NCI-H2227 treated with DMSO at 0.1 percent for 48 hours (cell line): ENCODE measurements around the gene RAF1.
A peak's percentile ranks its signal among the peaks of the same experiment; 100 is the strongest.
"Not testable (repeated sequence)": the region's sequence is repeated elsewhere in the genome, so short reads cannot be mapped to it uniquely, and the experiment has no call there.

Experiments used
- DNase-seq: peaks from one replicate; lab custom pipeline; 2025; lab: John Stamatoyannopoulos, UW

RAF1 gene

DNA sequence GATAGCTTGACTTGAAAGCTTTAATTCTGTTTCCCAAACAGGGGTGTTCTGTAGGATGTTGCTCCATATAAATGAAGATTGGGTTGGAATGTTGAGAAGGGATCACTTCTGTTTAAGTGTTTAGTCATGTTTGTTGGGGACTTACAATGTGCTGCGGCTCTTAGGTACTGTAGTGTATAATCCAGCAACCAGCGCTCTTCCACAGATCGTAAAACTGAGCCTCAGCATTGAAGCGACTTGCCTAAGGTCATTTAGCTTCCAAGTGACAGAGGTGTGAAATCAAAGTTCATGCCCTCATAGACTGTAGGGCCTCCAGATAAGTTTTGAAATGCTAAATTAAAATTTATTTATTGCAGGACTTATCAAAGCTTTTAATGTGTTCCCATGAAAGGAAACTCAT lies 105.2 kb downstream of the RAF1 start:
- DNase-seq = no peak

DNA sequence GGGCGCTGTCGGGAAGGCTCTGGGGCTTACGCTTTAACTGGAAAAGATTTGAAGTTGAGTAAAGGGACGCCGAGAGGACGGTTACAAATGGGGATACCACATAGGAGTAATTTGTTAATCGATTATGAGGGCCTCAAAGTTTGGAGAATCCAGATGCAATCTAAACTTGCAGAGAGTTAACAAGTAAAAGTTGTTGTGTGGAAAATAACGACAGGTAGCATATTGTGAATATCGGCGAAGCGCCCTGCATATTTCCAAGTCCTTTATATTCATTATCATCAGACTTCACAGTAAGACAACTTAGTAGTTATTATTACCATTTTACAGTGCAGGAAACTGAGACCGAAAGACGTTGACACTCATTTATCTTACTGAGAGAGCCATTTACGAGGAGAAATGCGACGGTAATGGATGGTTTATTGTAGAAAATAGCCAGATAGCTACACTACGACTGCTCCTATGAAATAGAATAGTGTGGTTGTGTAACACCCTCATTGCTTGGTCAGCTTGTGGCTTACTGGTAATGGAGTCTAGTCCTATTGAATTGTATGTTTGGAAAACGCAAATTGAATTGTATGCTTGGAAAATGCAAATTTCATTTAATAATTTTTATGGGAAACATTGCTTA lies 106.3 kb downstream of the RAF1 start:
- DNase-seq = no peak

DNA sequence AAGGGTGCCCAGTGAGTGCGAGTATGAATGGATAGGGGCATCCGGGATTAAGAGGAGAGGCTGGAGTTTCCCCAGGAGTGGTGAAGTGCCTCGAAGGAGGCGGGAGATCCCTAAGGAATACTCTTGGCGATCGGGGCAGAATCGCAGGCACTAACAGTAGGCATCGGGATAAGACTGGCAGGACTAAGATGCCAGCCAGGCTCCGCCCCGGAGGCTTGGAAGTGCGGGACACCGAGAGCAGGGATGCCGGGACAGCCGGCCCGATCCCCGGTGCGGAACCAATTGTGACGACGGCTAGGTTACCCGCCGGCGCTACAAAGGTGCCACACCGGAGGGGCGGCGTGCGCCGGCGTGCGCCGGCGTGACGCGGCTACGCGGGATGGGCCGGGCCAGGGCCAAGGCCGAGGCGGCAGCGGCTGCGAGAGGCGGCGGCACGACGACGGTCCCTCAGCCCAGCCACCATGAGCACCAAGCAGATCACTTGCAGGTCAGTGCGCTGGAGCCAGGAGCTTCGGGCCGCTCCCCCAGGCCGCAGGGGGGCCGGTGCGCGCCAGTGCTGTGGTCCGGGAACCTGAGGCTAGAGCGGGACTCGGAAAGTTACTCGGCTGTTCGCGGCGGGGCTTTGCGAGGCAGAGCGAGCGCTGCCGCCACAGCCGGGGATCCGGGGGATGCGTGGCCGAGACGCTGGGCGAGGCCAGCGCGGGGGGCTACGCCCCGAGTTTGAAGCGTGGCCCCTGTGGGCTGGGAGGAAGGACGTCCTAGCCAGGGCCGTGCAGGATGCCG lies 107.0 kb downstream of the RAF1 start, which contains the start of gene MKRN2:
Gene MKRN2, plus strand, starts transcription at position 398 of the 783 bp plus-strand sequence. Its CDS starts 64 bp downstream, at position 462.
- DNase-seq = peak; percentile 78

DNA sequence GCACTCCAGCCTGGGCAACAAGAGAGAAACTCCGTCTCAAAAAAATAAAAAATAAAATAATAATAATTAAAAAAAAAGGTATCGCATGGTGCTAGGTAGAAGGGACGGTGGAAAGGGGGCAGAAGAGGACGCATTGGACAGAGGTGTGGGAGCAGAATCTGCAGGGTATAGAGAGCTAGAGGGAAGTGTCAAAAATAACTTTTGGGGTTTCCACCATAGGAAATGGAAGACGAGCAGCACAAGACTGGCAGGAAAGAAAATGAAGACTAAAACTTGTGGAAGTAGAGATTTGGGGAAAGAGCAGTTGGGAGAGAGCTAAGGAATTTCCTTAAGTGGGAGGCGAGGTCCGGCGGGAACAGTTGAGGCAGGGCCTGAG lies 107.6 kb downstream of the RAF1 start:
- no peak for DNase-seq

DNA sequence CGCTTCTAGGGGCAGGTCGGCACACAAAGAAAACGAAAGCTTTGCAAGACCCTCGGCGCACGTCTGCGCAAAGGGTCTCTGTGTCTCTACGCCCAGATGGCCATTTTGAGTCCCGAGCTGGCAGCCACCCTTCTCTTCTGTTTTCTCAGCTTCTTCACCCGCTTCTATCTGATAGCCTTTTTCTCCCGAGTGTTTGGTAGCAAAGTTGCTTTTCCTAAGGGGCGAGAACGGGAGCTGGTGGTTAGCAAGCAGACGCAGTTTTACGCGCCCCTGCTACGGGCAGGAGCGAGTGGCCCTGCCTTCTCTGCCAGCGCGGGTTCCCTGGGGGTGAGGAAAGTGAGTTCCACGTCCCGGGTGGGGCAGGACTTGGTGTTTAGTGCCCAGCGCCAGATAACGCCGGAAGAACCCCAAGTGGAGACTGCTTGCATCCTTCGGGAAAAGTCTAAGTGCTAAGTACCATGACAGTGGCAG lies 110.0 kb downstream of the RAF1 start:
- DNase-seq = peak; percentile 59

DNA sequence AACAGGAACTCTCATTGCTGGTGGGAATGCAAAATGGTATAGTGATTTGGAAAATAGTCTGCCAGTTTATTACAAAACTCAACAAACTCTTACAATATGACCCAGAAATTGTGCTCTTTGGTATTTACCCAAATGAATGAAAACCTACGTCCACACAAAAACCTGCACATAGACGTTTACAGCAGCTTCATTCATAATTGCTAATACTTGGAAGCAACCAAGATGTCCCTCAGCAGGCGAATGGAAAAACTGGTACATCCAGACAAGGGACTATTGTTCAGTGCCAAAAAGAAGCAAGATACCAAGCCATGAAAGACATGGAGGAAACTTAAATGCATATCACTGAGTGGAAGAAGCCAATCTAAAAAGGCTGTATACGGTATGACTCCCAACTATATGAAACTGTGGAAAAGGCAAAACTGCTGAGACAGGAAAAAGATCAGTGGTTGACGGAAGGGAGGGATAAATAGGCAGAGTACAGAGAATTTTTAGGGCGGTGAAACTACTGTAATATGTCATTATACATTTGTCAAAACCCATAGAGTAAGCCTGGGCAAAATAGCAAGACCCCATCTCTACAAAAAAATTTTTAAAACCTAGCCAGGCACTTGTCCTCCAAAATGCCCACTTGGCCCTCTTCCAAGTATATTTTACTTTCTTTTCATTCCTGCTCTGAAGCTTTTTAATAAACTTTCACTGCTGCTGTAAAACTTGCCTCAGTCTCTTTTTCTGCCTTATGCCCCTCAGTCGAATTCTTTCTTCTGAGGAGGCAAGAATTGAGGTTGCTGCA lies 113.8 kb downstream of the RAF1 start:
- DNase-seq = no peak

DNA sequence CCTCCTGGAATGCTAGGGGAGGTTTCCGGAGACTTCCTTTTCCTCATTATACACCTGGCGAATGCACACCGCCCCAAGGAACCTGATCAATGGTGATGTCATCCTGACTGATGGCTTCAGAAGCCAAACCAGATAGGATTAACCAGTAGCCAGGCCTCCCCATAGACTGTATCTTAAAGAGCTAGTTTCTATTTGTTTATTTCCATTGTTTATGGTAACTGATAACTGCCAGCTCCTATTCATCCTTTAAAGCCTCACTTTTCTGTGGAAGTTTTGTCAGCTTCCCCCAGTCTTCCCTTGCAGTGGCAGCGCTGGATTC lies 118.5 kb downstream of the RAF1 start, which contains the start of gene MKRN2OS:
Gene MKRN2OS, minus strand, starts transcription at position 27 of the 319 bp plus-strand sequence. CDS start 35 bp downstream, outside the sequence.
- peak; percentile 10 for DNase-seq

DNA sequence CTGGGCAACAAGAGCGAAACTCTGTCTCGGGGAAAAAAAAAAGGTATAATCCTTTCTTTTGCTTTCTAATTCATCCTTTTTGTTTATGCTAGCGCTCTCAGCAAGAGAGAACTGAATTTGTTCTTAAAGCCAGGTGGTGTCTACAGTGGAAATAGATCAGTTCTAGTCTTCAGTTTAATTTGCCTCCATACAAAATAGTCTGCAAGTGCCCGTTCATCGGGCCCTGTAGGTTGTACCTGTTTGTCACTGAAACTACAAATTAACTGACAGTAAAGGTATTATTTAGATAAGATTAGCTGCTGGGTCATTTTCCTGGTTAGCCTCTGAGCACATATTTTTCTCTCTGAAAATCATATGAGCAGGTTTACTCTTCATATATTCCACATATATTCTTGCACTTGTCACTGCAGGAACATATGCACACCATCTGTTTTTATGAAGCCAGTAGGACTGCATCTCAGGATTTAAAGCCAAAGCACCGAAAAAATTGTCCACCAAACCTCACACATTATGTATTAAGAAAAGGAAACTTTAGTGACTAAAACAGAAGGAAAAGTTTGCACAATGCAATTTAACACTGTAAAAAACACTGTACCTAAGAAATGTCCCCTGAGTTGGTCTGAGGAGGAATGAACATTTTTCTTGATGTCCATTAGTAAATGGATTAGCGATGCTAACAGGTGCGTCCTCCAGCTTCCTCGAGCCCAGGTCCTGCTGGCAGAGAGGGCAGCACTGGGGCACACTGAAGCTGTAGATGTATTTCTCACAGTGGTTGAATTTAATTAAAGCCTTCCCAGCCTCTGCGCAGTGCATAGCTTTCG lies 119.1 kb downstream of the RAF1 start:
- no peak for DNase-seq

DNA sequence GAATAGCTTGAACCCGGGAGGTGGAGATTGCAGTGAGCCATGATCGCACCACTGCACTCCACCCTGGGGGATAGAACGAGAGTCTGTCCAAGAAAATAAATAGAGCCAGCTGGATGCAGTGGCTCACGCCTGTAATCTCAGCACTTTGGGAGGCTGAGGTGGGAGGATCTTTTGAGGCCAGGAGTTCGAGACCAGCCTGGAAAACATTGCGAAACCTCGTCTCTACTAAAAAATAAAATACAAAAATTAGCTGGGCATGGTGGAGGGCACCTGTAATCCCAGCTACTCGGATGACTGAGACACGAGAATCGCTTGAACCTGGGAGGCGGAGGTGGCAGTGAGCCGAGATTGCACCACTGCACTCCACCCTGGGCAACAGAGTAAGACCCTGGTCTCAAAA lies 120.4 kb downstream of the RAF1 start:
- not testable (repeated sequence) for DNase-seq

DNA sequence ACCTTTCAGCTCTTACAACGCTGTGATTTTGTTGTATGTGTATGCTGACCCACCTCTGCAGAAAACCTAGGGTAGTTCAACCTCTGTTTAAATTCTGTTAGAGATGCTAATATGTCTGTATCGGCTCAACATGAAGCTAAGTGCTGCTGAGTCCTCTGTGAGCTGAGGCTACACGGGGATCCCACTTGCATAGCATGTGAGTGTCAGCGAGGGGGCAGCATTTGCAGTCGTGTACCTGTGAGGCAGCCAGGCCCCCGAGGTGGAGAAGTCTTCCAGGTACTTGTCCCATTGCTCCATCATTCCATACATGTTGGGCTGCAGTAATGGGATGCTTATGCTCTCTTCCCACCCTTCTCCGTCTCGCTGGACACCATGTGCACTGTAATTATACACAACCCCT lies 122.3 kb downstream of the RAF1 start:
- DNase-seq = no peak

DNA sequence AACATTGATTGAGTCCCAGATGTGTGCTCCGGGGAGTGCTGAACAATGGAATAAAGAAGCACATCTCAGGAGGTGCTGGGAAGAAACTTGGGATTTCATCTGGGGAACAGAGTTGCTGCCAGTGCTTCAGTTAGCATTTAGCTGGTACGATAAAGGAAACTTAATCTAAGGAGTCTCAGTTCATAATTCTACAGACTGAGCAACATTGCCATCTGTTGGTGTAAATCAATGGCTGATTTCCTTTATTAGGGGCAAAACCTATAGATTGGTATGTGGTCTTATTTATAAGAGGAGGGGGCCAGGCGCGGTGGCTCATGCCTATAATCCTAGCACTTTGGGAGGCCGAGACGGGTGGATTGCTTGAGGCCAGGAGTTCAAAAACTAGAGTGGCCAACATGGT lies 127.5 kb downstream of the RAF1 start:
- DNase-seq = no peak
